K562 (cell line): ENCODE results near the gene TSPAN1.

Experiments used
- HDAC2 ChIP-seq: fragments of 450-650 bp; IDR thresholded peaks from 2 replicates; pipeline ENCODE4 v1.6.1; 2016; ENCODE audit warnings: mild to moderate bottlenecking
- POLR2A ChIP-seq: fragments of 450-650 bp; conservative IDR thresholded peaks from 2 replicates; pipeline ENCODE4 v1.6.1; 2016
- RNF2 ChIP-seq: sonication (generic); IDR thresholded peaks from 2 replicates; pipeline ENCODE4 v1.6.1; 2016

- no peak for TF ChIP-seq RNF2
- TF ChIP-seq POLR2A = no peak
- TF ChIP-seq HDAC2 = no peak
Observed at GRCh38 chr1:46183926-46184557, 9.2 kb downstream of the TSPAN1 start.
